Heart left ventricle (tissue), 13 donors: ENCODE data around the gene HK2.

Source experiments
- POLR2A ChIP-seq, 2 donors: fragments of 450-650 bp; IDR thresholded peaks; one replicate each; pipeline ENCODE4 v1.6.1; 2017; ENCODE audit warnings: antibody characterized with exemption in 2 of 2, mild to moderate bottlenecking in 2 of 2, moderate library complexity in 2 of 2
- TF ChIP-seq, protein P1 (sequence below), 12 donors: fragments of 200-600 bp; sonication (generic) in 4 of 12; IDR thresholded peaks; one replicate each; pipeline versions ENCODE4 v1.5.0 to v1.8.0; 2018 to 2022; ENCODE audit warnings: antibody characterized with exemption in 12 of 12, mild to moderate bottlenecking in 5 of 12
- donor health status: ischemic (EF 13 %, LVEDD 7.1; RV severe dilation, severe dysfunction).
- donor health status: DM: no; HTN: yes; CAD: no.
- donor health status: DM: no; HTN: no; CAD: no.
- donor health status: ischemic (EF 25% LVEDD 6.9; RV normal size, moderate dysfunction).
- donor health status: ischemic (EF 25% LVEDD 5.7; RV mildly dilated, moderate dysfunction).
- donor health status: ischemic (EF 35%, LVEDD 5.7; RV mildly dilated, moderate dysfunction).
- donor health status: nonischemic (EF 11% LVEDD 7.7; RV severe dilation, severe dysfunction).
- donor health status: DM: yes; HTN: yes; CAD: no.
- donor health status: PGD.
- donor health status: ischemic (EF 29% LVEDD 5.4; RV normal size, mild dysfunction).
- donor health status: nonischemic (EF 23%, LVEDD 6.1; RV moderate dilation, normal function).

DNA sequence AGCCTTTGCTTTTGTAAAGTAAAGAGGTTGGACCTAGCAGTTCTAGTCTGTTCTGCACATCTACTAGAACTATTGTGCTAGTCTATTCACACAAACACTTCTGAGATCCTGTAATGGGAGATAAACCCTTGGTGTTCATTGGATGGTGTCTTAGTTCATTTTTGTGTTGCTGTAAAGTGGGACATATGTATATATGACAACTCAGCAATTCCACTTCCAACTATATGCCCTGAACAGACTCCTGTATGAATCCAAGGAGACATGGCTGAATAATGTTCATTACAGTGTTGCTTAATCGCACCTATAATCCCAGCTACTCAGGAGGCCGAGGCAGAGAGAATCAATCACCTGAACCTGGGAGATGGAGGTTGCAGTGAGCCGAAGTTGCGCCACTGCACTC lies 23.3 kb downstream of the HK2 start:
- TF ChIP-seq, protein P1, sequence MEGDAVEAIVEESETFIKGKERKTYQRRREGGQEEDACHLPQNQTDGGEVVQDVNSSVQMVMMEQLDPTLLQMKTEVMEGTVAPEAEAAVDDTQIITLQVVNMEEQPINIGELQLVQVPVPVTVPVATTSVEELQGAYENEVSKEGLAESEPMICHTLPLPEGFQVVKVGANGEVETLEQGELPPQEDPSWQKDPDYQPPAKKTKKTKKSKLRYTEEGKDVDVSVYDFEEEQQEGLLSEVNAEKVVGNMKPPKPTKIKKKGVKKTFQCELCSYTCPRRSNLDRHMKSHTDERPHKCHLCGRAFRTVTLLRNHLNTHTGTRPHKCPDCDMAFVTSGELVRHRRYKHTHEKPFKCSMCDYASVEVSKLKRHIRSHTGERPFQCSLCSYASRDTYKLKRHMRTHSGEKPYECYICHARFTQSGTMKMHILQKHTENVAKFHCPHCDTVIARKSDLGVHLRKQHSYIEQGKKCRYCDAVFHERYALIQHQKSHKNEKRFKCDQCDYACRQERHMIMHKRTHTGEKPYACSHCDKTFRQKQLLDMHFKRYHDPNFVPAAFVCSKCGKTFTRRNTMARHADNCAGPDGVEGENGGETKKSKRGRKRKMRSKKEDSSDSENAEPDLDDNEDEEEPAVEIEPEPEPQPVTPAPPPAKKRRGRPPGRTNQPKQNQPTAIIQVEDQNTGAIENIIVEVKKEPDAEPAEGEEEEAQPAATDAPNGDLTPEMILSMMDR (IDR thresholded peaks at IDR 0.05): no peak
- TF ChIP-seq POLR2A (IDR thresholded peaks at IDR 0.05): no peak
